HepG2 (cell line): Measurements from ENCODE around the gene SLC30A4. TPM values are rescaled to one million over a fixed set of nuclear protein-coding genes. Genes with fewer than 3 reads are reported as not detected.

ENCODE experiments used
- ATAC-seq: fragments of 200-7000 bp; cut with Tn5 transposase; 3 replicates; pipeline ENCODE4 v1.9.1; 2020; ENCODE audit warnings: mild to moderate bottlenecking, moderate library complexity
- BruUV-seq: library from RNA; stranded (reverse); fragments of 400-500 nt; replicated peaks from 2 replicates; lab custom pipeline; 2021; lab: Mats Ljungman, UMichigan
- CTCF ChIA-PET: fragments of 300-600 bp; formaldehyde crosslinking; extraction: SDS; loops from one replicate; lab custom pipeline; 2021; ENCODE audit warnings: low total read pairs, inconsistent platforms, low intra/inter-chr PET ratio; lab: Yijun Ruan, JAX
- POLR2A ChIA-PET: fragments of 350-600 bp; sonication (Branson Sonifier 250); formaldehyde crosslinking; loops from one replicate; lab custom pipeline; 2020; ENCODE audit warnings: antibody characterized with exemption, inconsistent platforms; lab: Yijun Ruan, JAX
- DNase-seq: peaks from one replicate; pipeline ENCODE4 v3.0.0-alpha.2; 2015; ENCODE audit warnings: low spot score
- FAIRE-seq: peaks from 3 replicates; lab custom pipeline; 2011; peaks lifted over from hg19 to GRCh38; lab: Jason Lieb, UNC
- H2AFZ ChIP-seq: one replicate; pipeline ENCODE4 v1.6.1; 2011; ENCODE audit warnings: low read length, inconsistent platforms
- H3K27ac ChIP-seq: fragments of 300-600 bp; 3 replicates; pipeline ENCODE4 v1.8.0; 2011; ENCODE audit warnings: mixed run types, mild to moderate bottlenecking, mixed read lengths, low read length, inconsistent platforms; ENCODE audit not compliant: insufficient read depth; ENCODE audit errors: extremely low read length
- H3K27me3 ChIP-seq, 2 experiments: fragments of 200-600 bp in 1 of 2; 2 replicates in 1 of 2; 3 replicates in 1 of 2; pipeline versions ENCODE4 v1.6.0 to v1.8.0; 2011; ENCODE audit warnings: low read length in 2 of 2, mild to moderate bottlenecking in 2 of 2, moderate library complexity in 2 of 2, inconsistent platforms in 1 of 2; ENCODE audit not compliant: insufficient read depth in 2 of 2, control insufficient read depth in 1 of 2
- H3K36me3 ChIP-seq, 2 experiments: fragments of 200-600 bp in 1 of 2; replicated peaks in 1 of 2; 2 replicates in 1 of 2; 3 replicates in 1 of 2; pipeline versions ENCODE4 v1.5.1 to v1.8.0; 2011; ENCODE audit warnings: low read length in 2 of 2, inconsistent platforms in 1 of 2; ENCODE audit not compliant: insufficient read depth in 2 of 2, control insufficient read depth in 1 of 2
- H3K4me1 ChIP-seq: 2 replicates; pipeline ENCODE4 v1.5.1; 2012; ENCODE audit warnings: low read length, inconsistent platforms; ENCODE audit not compliant: insufficient read depth
- H3K4me2 ChIP-seq: 2 replicates; pipeline ENCODE4 v1.6.0; 2011; ENCODE audit warnings: low read depth, low read length, inconsistent platforms
- H3K4me3 ChIP-seq, 3 experiments: fragments of 200-600 bp in 1 of 3; sonication (generic), shearing (Covaris generic) in 1 of 3; replicated peaks in 1 of 3; 2 replicates each; pipeline ENCODE4 v1.5.1; 2011 to 2016; ENCODE audit warnings: low read length in 3 of 3, inconsistent platforms in 2 of 3, low read depth in 2 of 3, mild to moderate bottlenecking in 2 of 3, control low read depth in 1 of 3, mixed read lengths in 1 of 3; ENCODE audit not compliant: insufficient read depth in 1 of 3
- H3K79me2 ChIP-seq: one replicate; pipeline ENCODE4 v1.6.1; 2011; ENCODE audit warnings: low read length, inconsistent platforms; ENCODE audit not compliant: insufficient read depth
- H3K9ac ChIP-seq: 2 replicates; pipeline ENCODE4 v1.6.0; 2011; ENCODE audit warnings: mild to moderate bottlenecking, low read depth, low read length, inconsistent platforms; ENCODE audit not compliant: insufficient read depth
- H3K9me3 ChIP-seq: 2 replicates; pipeline ENCODE4 v1.5.1; 2012; ENCODE audit warnings: mild to moderate bottlenecking, low read length
- H4K20me1 ChIP-seq: 2 replicates; pipeline ENCODE4 v1.6.0; 2011; ENCODE audit warnings: inconsistent platforms, mild to moderate bottlenecking, low read length, moderate library complexity; ENCODE audit not compliant: insufficient read depth
- ATM ChIP-seq: fragments of 450-650 bp; IDR thresholded peaks from 2 replicates; pipeline ENCODE4 v1.7.1; 2017; ENCODE audit warnings: mild to moderate bottlenecking, borderline replicate concordance
- CREB3 ChIP-seq: sonication (generic); formaldehyde crosslinking; IDR thresholded peaks from 2 replicates; pipeline ENCODE4 v1.5.0; 2020; ENCODE audit warnings: missing genetic modification reagents
- ETV5 ChIP-seq: IDR thresholded peaks from 2 replicates; pipeline ENCODE4 v1.6.1; 2018; ENCODE audit warnings: missing biosample characterization, missing genetic modification reagents, inconsistent platforms, borderline replicate concordance
- GATA4 ChIP-seq: sonication (generic); IDR thresholded peaks from 2 replicates; pipeline ENCODE4 v1.6.1; 2016; ENCODE audit warnings: antibody characterized with exemption, low read depth, borderline replicate concordance
- IRF2 ChIP-seq: IDR thresholded peaks from 2 replicates; pipeline ENCODE4 v1.6.1; 2018; ENCODE audit warnings: missing genetic modification reagents, missing compliant biosample characterization
- JUNB ChIP-seq: sonication (generic); formaldehyde crosslinking; IDR thresholded peaks from 2 replicates; pipeline ENCODE4 v1.8.0; 2022; ENCODE audit warnings: missing genetic modification reagents, mild to moderate bottlenecking, borderline replicate concordance
- NFE2L2 ChIP-seq: fragments of 150-350 bp; IDR thresholded peaks from 2 replicates; pipeline ENCODE4 v1.6.1; 2014; ENCODE audit warnings: low read length
- NR2F6 ChIP-seq, 2 experiments: IDR thresholded peaks; 2 replicates each; pipeline ENCODE4 v1.6.1; 2016; ENCODE audit warnings: antibody characterized with exemption in 1 of 2, mild to moderate bottlenecking in 1 of 2
- REPIN1 ChIP-seq: sonication (generic); formaldehyde crosslinking; IDR thresholded peaks from 2 replicates; pipeline ENCODE4 v1.8.0; 2022; ENCODE audit warnings: missing genetic modification reagents, low read depth, mild to moderate bottlenecking, borderline replicate concordance
- RXRA ChIP-seq: sonication (generic); formaldehyde crosslinking; IDR thresholded peaks from 2 replicates; pipeline ENCODE4 v1.5.1; 2020; ENCODE audit warnings: missing genetic modification reagents
- SAP130 ChIP-seq: IDR thresholded peaks from 2 replicates; pipeline ENCODE4 v1.6.1; 2016; ENCODE audit warnings: low read depth
- SMARCC2 ChIP-seq: fragments of 450-650 bp; IDR thresholded peaks from 2 replicates; pipeline ENCODE4 v1.6.1; 2017; ENCODE audit warnings: antibody characterized with exemption, mild to moderate bottlenecking
- ZBED4 ChIP-seq: sonication (generic); formaldehyde crosslinking; IDR thresholded peaks from 2 replicates; pipeline ENCODE4 v1.4.0; 2020; ENCODE audit warnings: missing genetic modification reagents, borderline replicate concordance
- ZNF335 ChIP-seq: sonication (generic); formaldehyde crosslinking; IDR thresholded peaks from 2 replicates; pipeline ENCODE4 v1.4.0; 2020; ENCODE audit warnings: missing genetic modification reagents
- ZNF367 ChIP-seq: sonication (generic); formaldehyde crosslinking; IDR thresholded peaks from 2 replicates; pipeline ENCODE4 v1.4.0; 2020; ENCODE audit warnings: missing genetic modification reagents, borderline replicate concordance
- ZNF629 ChIP-seq: sonication (generic); formaldehyde crosslinking; conservative IDR thresholded peaks from 2 replicates; pipeline ENCODE4 v1.5.0; 2020; ENCODE audit warnings: missing genetic modification reagents
- ZNF782 ChIP-seq: sonication (generic); formaldehyde crosslinking; IDR thresholded peaks from 2 replicates; pipeline ENCODE4 v1.4.0; 2020; ENCODE audit warnings: missing genetic modification reagents, mild to moderate bottlenecking, borderline replicate concordance
- ZZZ3 ChIP-seq: sonication (generic); formaldehyde crosslinking; IDR thresholded peaks from 2 replicates; pipeline ENCODE4 v1.4.0; 2020; ENCODE audit warnings: missing genetic modification reagents, mild to moderate bottlenecking, borderline replicate concordance
- WGBS: methylation state at CpG from one replicate; pipeline ENCODE4 v1.1.6; 2017; ENCODE audit warnings: low lambda C conversion rate; 5-methylcytosine and 5-hydroxymethylcytosine counted together
- in situ Hi-C: cut with HindIII; loops from 2 replicates; pipeline ENCODE4 v1.10.0; 2017; ENCODE audit warnings: low pct_unique_long_range_greater_than_20kb; ENCODE audit not compliant: extremely low pct_ligation_motif_present
- intact Hi-C: fragments of 100-400 bp; cut with micrococcal nuclease; formaldehyde crosslinking; loops from one replicate; pipeline ENCODE4 v1.10.0; 2022; ENCODE audit not compliant: unreplicated experiment
- polyA plus RNA-seq, 8 experiments: library from polyadenylated mRNA; depleted of rRNA in 3 of 8; stranded (reverse) in 7 of 8; unstranded in 1 of 8; fragments of >200 nt; fragmentation: Illumina TruSeq in 4 of 8; extraction: Trizol in 4 of 8; gene quantifications; 2 replicates each; pipeline versions ENCODE4 v1.2.1 to v1.2.3, GENCODE V29; 2011 to 2016; ENCODE audit warnings: low read depth in 4 of 8, missing spikeins in 1 of 8, mixed read lengths in 1 of 8; ENCODE audit not compliant: insufficient read depth in 1 of 8
- total RNA-seq, 5 experiments: library from RNA; depleted of rRNA; stranded (reverse); fragments of >200 nt; fragmentation: Illumina TruSeq; extraction: Trizol; gene quantifications; 2 replicates each; pipeline ENCODE4 v1.2.3, GENCODE V29; 2016; ENCODE audit warnings: low read depth in 1 of 5

SLC30A4 gene
- total and polyA plus RNA-seq, 2 of the 13 experiments (the other 11 are each of a cell fraction or from before 2014, with no cell fraction given), result 0.01 to 0.04 TPM

GRCh38 chr15:45486317-45486716 lies 36.2 kb downstream of the SLC30A4 start:
- BruUV-seq, result no TSS peak
- ATAC-seq (no peak), DNase-seq (no peak), FAIRE-seq (no peak)
- Histone ChIP-seq H4K20me1 (no peaks in the 10 kb centered on the region), H3K79me2 (no peaks in the 10 kb centered on the region), H3K36me3 (no peaks in the 10 kb centered on the region), H3K9ac (no peak overlapping the region), H3K27me3 (no peaks in the 10 kb centered on the region; a peak in 1 of 5 replicates), H3K4me1 (no peaks in the 10 kb centered on the region), H2AFZ (no peak overlapping the region), H3K4me2 (no peak overlapping the region), H3K27ac (no peak overlapping the region), H3K4me3 (no peak overlapping the region), H3K9me3 (no peaks in the 10 kb centered on the region)
- in situ Hi-C loops, result no loop called here
- intact Hi-C loops, result no loop called here
- ChIA-PET CTCF (no interaction called here), POLR2A (no interaction called here)
- 12% methylated on average over 1 of the region's 1 CpG for WGBS
- TF ChIP-seq REPIN1 (CRISPR knock-in tag) (no peak), ZNF629 (CRISPR knock-in tag) (no peak), NR2F6 (IDR thresholded peaks at IDR 0.05) (no peak), NR2F6 (CRISPR knock-in tag; IDR thresholded peaks at IDR 0.05) (no peak), JUNB (CRISPR knock-in tag) (no peak), ZNF335 (CRISPR knock-in tag) (no peak), SAP130 (no peak), CREB3 (CRISPR knock-in tag) (no peak), GATA4 (no peak), IRF2 (CRISPR knock-in tag) (no peak), ATM (no peak), NFE2L2 (no peak), ZZZ3 (CRISPR knock-in tag) (no peak), ETV5 (CRISPR knock-in tag) (no peak), RXRA (CRISPR knock-in tag) (no peak), ZNF367 (CRISPR knock-in tag) (no peak), ZNF782 (CRISPR knock-in tag) (no peak), SMARCC2 (no peak), ZBED4 (no peak)
